Measurements from ENCODE around the gene HIP1R. TPM values are rescaled to one million over a fixed set of nuclear protein-coding genes. Genes with fewer than 3 reads are reported as not detected.

HIP1R gene
- total RNA-seq, 1 donor from 2014 or later: 26.6 TPM

- H3K4me1 Mint-ChIP-seq (ENCODE audit: low read depth): no peaks in the 10 kb centered on the region
- intact Hi-C loops (cut with micrococcal nuclease): loop anchor here (5.0 to 10.0 kb wide), 2 partner anchors 71 to 292 kb away; partner anchors contain the start of gene PITPNM2
- H3K36me3 Mint-ChIP-seq (ENCODE audit: low read depth): peaks cover 22% of the 10 kb centered on the region
- no peak overlapping the region for H3K27ac Mint-ChIP-seq
- no peaks in the 10 kb centered on the region for H3K27me3 Mint-ChIP-seq (ENCODE audit: insufficient read depth)
- no peak for DNase-seq (ENCODE audit: low spot score)
- H3K9me3 Mint-ChIP-seq: no peaks in the 10 kb centered on the region
- no peak overlapping the region for H3K4me3 Mint-ChIP-seq
These were observed 27.8 kb downstream of the HIP1R start for GRCh38 chr12:122862872-122863701.

- peaks cover 8% of the 10 kb centered on the region for H3K4me1 Mint-ChIP-seq (ENCODE audit: low read depth)
- H3K27ac Mint-ChIP-seq: no peak overlapping the region
- DNase-seq (ENCODE audit: low spot score): no peak
- no peaks in the 10 kb centered on the region for H3K9me3 Mint-ChIP-seq
- H3K4me3 Mint-ChIP-seq: no peak overlapping the region
- peaks cover 3% of the 10 kb centered on the region for H3K27me3 Mint-ChIP-seq (ENCODE audit: insufficient read depth)
- H3K36me3 Mint-ChIP-seq (ENCODE audit: low read depth): peaks cover 37% of the 10 kb centered on the region
- intact Hi-C loops (cut with micrococcal nuclease): loop anchor here (5.0 to 10.0 kb wide), 2 partner anchors 73 to 290 kb away; partner anchors contain the start of gene PITPNM2
These were observed 29.6 kb downstream of the HIP1R start for GRCh38 chr12:122864894-122865253.

GRCh38 chr12:122865268-122866231 is 30.3 kb downstream of the HIP1R start:
- Mint-ChIP-seq H3K36me3 (ENCODE audit: low read depth) (peaks cover 41% of the 10 kb centered on the region), H3K27ac (no peak overlapping the region), H3K4me3 (no peak overlapping the region), H3K4me1 (ENCODE audit: low read depth) (peaks cover 9% of the 10 kb centered on the region), H3K9me3 (no peaks in the 10 kb centered on the region), H3K27me3 (ENCODE audit: insufficient read depth) (peaks cover 4% of the 10 kb centered on the region)
- no peak for DNase-seq (ENCODE audit: low spot score)
- intact Hi-C loops (cut with micrococcal nuclease): loop anchor here (10.0 kb wide), 1 partner anchor 289 kb away; the partner anchor contains the start of gene PITPNM2

- peaks cover 45% of the 10 kb centered on the region for H3K36me3 Mint-ChIP-seq (ENCODE audit: low read depth)
These were observed 31.1 kb downstream of the HIP1R start for GRCh38 chr12:122866379-122866778.

GRCh38 chr12:122866950-122867607 is 31.8 kb downstream of the HIP1R start:
- H3K4me1 Mint-ChIP-seq (ENCODE audit: low read depth): peaks cover 23% of the 10 kb centered on the region
- no peak overlapping the region for H3K27ac Mint-ChIP-seq
- no peak overlapping the region for H3K4me3 Mint-ChIP-seq
- no peak for DNase-seq (ENCODE audit: low spot score)
- H3K36me3 Mint-ChIP-seq (ENCODE audit: low read depth): peaks cover 49% of the 10 kb centered on the region
- intact Hi-C loops (cut with micrococcal nuclease): loop anchor here (10.0 kb wide), 1 partner anchor 288 kb away; the partner anchor contains the start of gene PITPNM2
- no peaks in the 10 kb centered on the region for H3K9me3 Mint-ChIP-seq
- peaks cover 4% of the 10 kb centered on the region for H3K27me3 Mint-ChIP-seq (ENCODE audit: insufficient read depth)

More at GRCh38 chr12:122866379-122866778, 31.1 kb downstream of the HIP1R start:
- Mint-ChIP-seq H3K27me3 (ENCODE audit: insufficient read depth) (peaks cover 4% of the 10 kb centered on the region), H3K9me3 (no peaks in the 10 kb centered on the region), H3K27ac (no peak overlapping the region), H3K4me1 (ENCODE audit: low read depth) (peaks cover 16% of the 10 kb centered on the region), H3K4me3 (no peak overlapping the region)
- no peak for DNase-seq (ENCODE audit: low spot score)
- intact Hi-C loops (cut with micrococcal nuclease): loop anchor here (10.0 kb wide), 1 partner anchor 288 kb away; the partner anchor contains the start of gene PITPNM2

- Mint-ChIP-seq H3K9me3 (no peaks in the 10 kb centered on the region), H3K4me1 (ENCODE audit: low read depth) (peaks cover 30% of the 10 kb centered on the region), H3K4me3 (no peak overlapping the region), H3K36me3 (ENCODE audit: low read depth) (peaks cover 51% of the 10 kb centered on the region), H3K27ac (no peak overlapping the region), H3K27me3 (ENCODE audit: insufficient read depth) (peaks cover 4% of the 10 kb centered on the region)
- intact Hi-C loops (cut with micrococcal nuclease): loop anchor here (10.0 kb wide), 1 partner anchor 287 kb away; the partner anchor contains the start of gene PITPNM2
- DNase-seq (ENCODE audit: low spot score): no peak
These were observed 32.6 kb downstream of the HIP1R start for GRCh38 chr12:122867691-122868461.

GRCh38 chr12:122868471-122869177 is 33.4 kb downstream of the HIP1R start:
- H3K27ac Mint-ChIP-seq: no peak overlapping the region
- H3K4me3 Mint-ChIP-seq: no peak overlapping the region
- DNase-seq (ENCODE audit: low spot score): no peak
- intact Hi-C loops (cut with micrococcal nuclease): loop anchor here (10.0 kb wide), 1 partner anchor 286 kb away; the partner anchor contains the start of gene PITPNM2
- H3K9me3 Mint-ChIP-seq: no peaks in the 10 kb centered on the region
- H3K4me1 Mint-ChIP-seq (ENCODE audit: low read depth): peaks cover 37% of the 10 kb centered on the region
- H3K27me3 Mint-ChIP-seq (ENCODE audit: insufficient read depth): peaks cover 5% of the 10 kb centered on the region
- peaks cover 53% of the 10 kb centered on the region for H3K36me3 Mint-ChIP-seq (ENCODE audit: low read depth)

- peaks cover 8% of the 10 kb centered on the region for H3K27me3 Mint-ChIP-seq (ENCODE audit: insufficient read depth)
- intact Hi-C loops (cut with micrococcal nuclease): loop anchor here (10.0 kb wide), 1 partner anchor 285 kb away; the partner anchor contains the start of gene PITPNM2
- peaks cover 54% of the 10 kb centered on the region for H3K36me3 Mint-ChIP-seq (ENCODE audit: low read depth)
- no peak for DNase-seq (ENCODE audit: low spot score)
- H3K4me3 Mint-ChIP-seq: no peak overlapping the region
- H3K27ac Mint-ChIP-seq: no peak overlapping the region
- H3K4me1 Mint-ChIP-seq (ENCODE audit: low read depth): peaks cover 45% of the 10 kb centered on the region
- H3K9me3 Mint-ChIP-seq: no peaks in the 10 kb centered on the region
These were observed 34.1 kb downstream of the HIP1R start for GRCh38 chr12:122869207-122869973.

GRCh38 chr12:122870163-122870842 is 35.0 kb downstream of the HIP1R start:
- Mint-ChIP-seq H3K4me3 (no peak overlapping the region), H3K27ac (no peak overlapping the region), H3K4me1 (ENCODE audit: low read depth) (peaks cover 50% of the 10 kb centered on the region), H3K27me3 (ENCODE audit: insufficient read depth) (peaks cover 8% of the 10 kb centered on the region), H3K9me3 (no peaks in the 10 kb centered on the region), H3K36me3 (ENCODE audit: low read depth) (peaks cover 46% of the 10 kb centered on the region)
- intact Hi-C loops (cut with micrococcal nuclease): loop anchor here (2.0 to 5.0 kb wide), 2 partner anchors 34 to 138 kb away; partner anchors contain the start of gene HCAR1
- no peak for DNase-seq (ENCODE audit: low spot score)
